Peyer's patch (tissue), 4 donors: ENCODE results near the gene GLDN. TPM values are rescaled to one million over a fixed set of nuclear protein-coding genes. Genes with fewer than 3 reads are reported as not detected.

Experiments used
- DNase-seq, 3 donors: peaks; one replicate each; pipeline ENCODE4 v3.0.0-alpha.2; 2017 to 2019
- H3K27ac ChIP-seq, 4 donors: fragments of 200-600 bp; sonication (generic); one replicate each; pipeline ENCODE4 v1.5.1; 2016 to 2019
- H3K27me3 ChIP-seq, 2 donors: fragments of 200-600 bp; sonication (generic); one replicate each; pipeline ENCODE4 v1.5.1; 2019
- H3K36me3 ChIP-seq, 3 donors: fragments of 200-600 bp; sonication (generic); one replicate each; pipeline ENCODE4 v1.5.1; 2016 to 2019
- H3K4me1 ChIP-seq, 4 donors: fragments of 200-600 bp; sonication (generic); one replicate each; pipeline ENCODE4 v1.5.1; 2016 to 2019
- H3K4me3 ChIP-seq, 4 donors: fragments of 200-600 bp; sonication (generic); 1 replicate in 3 of 4; 2 replicates in 1 of 4; pipeline ENCODE4 v1.5.1; 2016 to 2019; ENCODE audit warnings: mild to moderate bottlenecking in 1 of 4
- H3K9me3 ChIP-seq, 4 donors: fragments of 200-600 bp; sonication (generic); one replicate each; pipeline ENCODE4 v1.5.1; 2016 to 2019; ENCODE audit warnings: mild to moderate bottlenecking in 1 of 4
- POLR2A ChIP-seq, 2 donors: fragments of 450-650 bp; IDR thresholded peaks; one replicate each; pipeline ENCODE4 v1.5.1; 2017; ENCODE audit warnings: antibody characterized with exemption in 2 of 2, mild to moderate bottlenecking in 2 of 2, moderate library complexity in 2 of 2
- total RNA-seq, 4 donors: library from RNA; depleted of rRNA; stranded (reverse); fragments of >200 nt; gene quantifications; one replicate each; pipeline ENCODE4 v1.1.0, GENCODE V29; 2016
- TF ChIP-seq, protein P1 (sequence below), 6 experiments: fragments of 450-650 bp in 4 of 6; fragments of 200-600 bp in 2 of 6; sonication (generic) in 1 of 6; IDR thresholded peaks; one replicate each; pipeline ENCODE4 v1.5.1; 2017 to 2019; ENCODE audit warnings: antibody characterized with exemption in 6 of 6, mild to moderate bottlenecking in 3 of 6, moderate library complexity in 1 of 6

Gene GLDN
- total RNA-seq, 4 donors from 2014 or later = 0.13 to 0.18 TPM; not detected in 2

GRCh38 chr15:51322621-51323296, 18.7 kb upstream of the GLDN start:
- Histone ChIP-seq H3K27ac (peak overlapping the region in 1 of 4 donors; percentile 39), H3K27me3 (no peaks in the 10 kb centered on the region), H3K9me3 (no peaks in the 10 kb centered on the region), H3K36me3 (no peaks in the 10 kb centered on the region), H3K4me3 (no peak overlapping the region), H3K4me1 (no peaks in the 10 kb centered on the region)
- no peak for TF ChIP-seq POLR2A (IDR thresholded peaks at IDR 0.05)
- TF ChIP-seq, protein P1, sequence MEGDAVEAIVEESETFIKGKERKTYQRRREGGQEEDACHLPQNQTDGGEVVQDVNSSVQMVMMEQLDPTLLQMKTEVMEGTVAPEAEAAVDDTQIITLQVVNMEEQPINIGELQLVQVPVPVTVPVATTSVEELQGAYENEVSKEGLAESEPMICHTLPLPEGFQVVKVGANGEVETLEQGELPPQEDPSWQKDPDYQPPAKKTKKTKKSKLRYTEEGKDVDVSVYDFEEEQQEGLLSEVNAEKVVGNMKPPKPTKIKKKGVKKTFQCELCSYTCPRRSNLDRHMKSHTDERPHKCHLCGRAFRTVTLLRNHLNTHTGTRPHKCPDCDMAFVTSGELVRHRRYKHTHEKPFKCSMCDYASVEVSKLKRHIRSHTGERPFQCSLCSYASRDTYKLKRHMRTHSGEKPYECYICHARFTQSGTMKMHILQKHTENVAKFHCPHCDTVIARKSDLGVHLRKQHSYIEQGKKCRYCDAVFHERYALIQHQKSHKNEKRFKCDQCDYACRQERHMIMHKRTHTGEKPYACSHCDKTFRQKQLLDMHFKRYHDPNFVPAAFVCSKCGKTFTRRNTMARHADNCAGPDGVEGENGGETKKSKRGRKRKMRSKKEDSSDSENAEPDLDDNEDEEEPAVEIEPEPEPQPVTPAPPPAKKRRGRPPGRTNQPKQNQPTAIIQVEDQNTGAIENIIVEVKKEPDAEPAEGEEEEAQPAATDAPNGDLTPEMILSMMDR (IDR thresholded peaks at IDR 0.05) = no peak
- DNase-seq = peak in 1 of 3 donors; percentile 67

DNA sequence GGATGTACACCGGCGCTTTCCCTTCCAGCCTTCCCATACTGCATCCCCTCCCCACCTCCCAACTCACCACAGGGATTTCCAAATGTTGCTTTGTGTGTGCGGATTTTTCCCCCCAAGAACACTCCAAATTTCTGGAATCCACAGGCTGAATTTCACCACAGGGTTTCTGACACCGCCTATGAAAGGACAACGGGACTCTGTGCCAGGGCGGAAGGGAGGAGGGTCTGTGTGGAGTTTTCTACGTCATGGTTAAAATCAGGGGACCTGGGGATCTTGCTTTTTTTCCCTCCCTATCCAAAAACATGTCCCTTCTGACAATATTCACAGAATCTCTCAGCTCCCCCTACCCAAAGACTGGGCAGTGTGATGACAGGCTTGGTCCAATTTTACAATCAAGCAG, 17.7 kb upstream of the GLDN start:
- H3K9me3 ChIP-seq = no peaks in the 10 kb centered on the region
- no peak for TF ChIP-seq POLR2A (IDR thresholded peaks at IDR 0.05)
- TF ChIP-seq, protein P1 (IDR thresholded peaks at IDR 0.05) = no peak

GRCh38 chr15:51325167-51325566, 16.3 kb upstream of the GLDN start:
- no peak for DNase-seq
- Histone ChIP-seq H3K4me3 (no peak overlapping the region), H3K27me3 (no peaks in the 10 kb centered on the region), H3K9me3 (no peaks in the 10 kb centered on the region), H3K27ac (no peak overlapping the region), H3K4me1 (no peaks in the 10 kb centered on the region), H3K36me3 (no peaks in the 10 kb centered on the region)
- TF ChIP-seq, protein P1 (IDR thresholded peaks at IDR 0.05) = no peak
- no peak for TF ChIP-seq POLR2A (IDR thresholded peaks at IDR 0.05)

More for the DNA sequence above, 17.7 kb upstream of the GLDN start:
- Histone ChIP-seq H3K27ac (no peak overlapping the region), H3K4me3 (no peak overlapping the region), H3K36me3 (no peaks in the 10 kb centered on the region), H3K4me1 (no peaks in the 10 kb centered on the region), H3K27me3 (no peaks in the 10 kb centered on the region)
- no peak for DNase-seq

DNA sequence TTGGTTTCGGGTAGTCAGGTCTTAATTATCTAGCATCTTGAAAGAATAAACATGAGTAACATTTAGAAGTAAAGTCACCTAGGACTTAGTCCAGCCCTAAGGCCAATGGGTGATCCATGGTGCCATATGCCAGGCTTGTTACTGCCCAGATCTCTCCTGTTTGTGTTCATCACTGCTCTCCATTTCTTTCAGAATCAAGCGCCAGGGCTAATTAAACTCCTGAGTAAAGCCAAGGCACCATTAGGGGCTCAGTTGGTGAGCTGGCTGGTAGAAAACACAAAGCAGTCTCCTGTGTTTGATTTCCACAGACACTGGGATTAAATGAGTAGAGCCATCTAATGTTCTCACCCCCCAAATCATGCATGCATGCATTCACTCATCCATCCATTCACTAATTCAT, 14.4 kb upstream of the GLDN start:
- Histone ChIP-seq H3K4me3 (no peak overlapping the region), H3K4me1 (no peaks in the 10 kb centered on the region), H3K9me3 (no peaks in the 10 kb centered on the region), H3K27me3 (no peaks in the 10 kb centered on the region), H3K36me3 (no peaks in the 10 kb centered on the region), H3K27ac (no peak overlapping the region)
- TF ChIP-seq, protein P1 (IDR thresholded peaks at IDR 0.05) = no peak
- no peak for TF ChIP-seq POLR2A (IDR thresholded peaks at IDR 0.05)
- DNase-seq = no peak

DNA sequence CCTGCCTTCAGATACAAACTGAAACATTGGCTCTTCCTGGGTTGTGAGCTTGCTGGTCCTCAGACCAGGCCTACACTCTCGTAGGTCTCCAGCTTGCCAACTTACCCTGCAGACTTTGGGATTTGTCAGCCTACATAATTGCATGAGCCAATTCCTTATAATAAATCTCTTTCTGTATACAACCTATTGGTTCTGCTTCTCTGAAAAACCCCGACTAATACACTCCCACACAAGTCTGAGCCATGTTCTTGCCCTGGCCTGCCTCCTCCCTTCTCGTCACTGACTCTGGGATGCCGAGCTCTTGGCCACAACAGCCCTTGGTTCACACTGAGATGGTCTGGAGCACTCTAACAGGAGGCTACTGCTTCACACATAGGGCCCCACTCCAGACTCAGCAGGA, 12.5 kb upstream of the GLDN start:
- DNase-seq = no peak
- Histone ChIP-seq H3K4me3 (no peak overlapping the region), H3K27me3 (no peaks in the 10 kb centered on the region), H3K4me1 (no peaks in the 10 kb centered on the region), H3K36me3 (no peaks in the 10 kb centered on the region), H3K9me3 (no peaks in the 10 kb centered on the region), H3K27ac (no peak overlapping the region)
- no peak for TF ChIP-seq POLR2A (IDR thresholded peaks at IDR 0.05)
- TF ChIP-seq, protein P1 (IDR thresholded peaks at IDR 0.05) = no peak
